AG09319 (cell line): ENCODE data around the gene CFAP97D2.

Source experiments
- DNase-seq: peaks from one replicate; pipeline ENCODE4 v3.0.0-alpha.2; 2010; ENCODE audit warnings: low read depth; ENCODE audit errors: extremely low read depth
- CTCF ChIP-seq: IDR thresholded peaks from 2 replicates; pipeline ENCODE4 v1.5.1; 2011; ENCODE audit warnings: low read depth, mild to moderate bottlenecking, inconsistent platforms, low read length, moderate library complexity

The CFAP97D2 gene

GRCh38 chr13:114234645-114235421 is 55.8 kb downstream of the CFAP97D2 start, which contains the start of gene CDC16:
CDC16 (plus strand) TSS chr13:114234897; CDS start chr13:114235085, 188 bp downstream.
- peak; percentile 67 for DNase-seq
- no peak for TF ChIP-seq CTCF

GRCh38 chr13:114235697-114236096 is 56.6 kb downstream of the CFAP97D2 start:
- TF ChIP-seq CTCF, result no peak
- DNase-seq, result no peak

GRCh38 chr13:114236227-114236626 is 57.2 kb downstream of the CFAP97D2 start:
- TF ChIP-seq CTCF, result no peak
- no peak for DNase-seq

GRCh38 chr13:114237415-114238112 is 58.5 kb downstream of the CFAP97D2 start:
- no peak for TF ChIP-seq CTCF
- no peak for DNase-seq

- no peak for DNase-seq
- no peak for TF ChIP-seq CTCF
These were observed 62.9 kb downstream of the CFAP97D2 start for GRCh38 chr13:114241918-114242317.

GRCh38 chr13:114243971-114244370 is 64.9 kb downstream of the CFAP97D2 start:
- no peak for TF ChIP-seq CTCF
- DNase-seq, result no peak

- no peak for TF ChIP-seq CTCF
- DNase-seq, result no peak
These were observed 65.6 kb downstream of the CFAP97D2 start for GRCh38 chr13:114244637-114245036.
